Panc1 (cell line): ENCODE measurements around the gene SVBP. TPM values are rescaled to one million over a fixed set of nuclear protein-coding genes. Genes with fewer than 3 reads are reported as not detected.

Experiments used
- ATAC-seq: fragments of 200-7000 bp; cut with Tn5 transposase; 2 replicates; pipeline ENCODE4 v1.9.1; 2020; ENCODE audit warnings: mild to moderate bottlenecking, moderate library complexity
- BruUV-seq: library from RNA; stranded (reverse); fragments of 400-500 nt; replicated peaks from 2 replicates; lab custom pipeline; 2021; lab: Mats Ljungman, UMichigan
- CTCF ChIA-PET: fragments of 300-600 bp; sonication (Branson Sonifier 250); formaldehyde crosslinking; loops from one replicate; lab custom pipeline; 2022; ENCODE audit warnings: antibody characterized with exemption; lab: Charles Lee
- POLR2A ChIA-PET: fragments of 300-600 bp; sonication (Branson Sonifier 250); formaldehyde crosslinking; loops from one replicate; lab custom pipeline; 2022; ENCODE audit warnings: antibody characterized with exemption; lab: Charles Lee
- DNase-seq: peaks from one replicate; pipeline ENCODE4 v3.0.0-alpha.2; 2010; ENCODE audit warnings: low read depth, low spot score
- H3K27ac ChIP-seq: 2 replicates; pipeline ENCODE4 v1.5.1; 2011; ENCODE audit warnings: mild to moderate bottlenecking, low read length, inconsistent platforms
- H3K27me3 ChIP-seq: fragments of 200-500 bp; sonication (Bioruptor generic); 2 replicates; pipeline ENCODE4 v1.6.0; 2014; ENCODE audit warnings: low read length, inconsistent platforms; ENCODE audit not compliant: control insufficient read depth, insufficient read depth
- H3K36me3 ChIP-seq: fragments of 200-500 bp; sonication (Bioruptor generic); 2 replicates; pipeline ENCODE4 v1.5.1; 2014; ENCODE audit warnings: inconsistent platforms, mild to moderate bottlenecking, low read length, moderate library complexity; ENCODE audit not compliant: control insufficient read depth, insufficient read depth
- H3K4me1 ChIP-seq: 2 replicates; pipeline ENCODE4 v1.5.1; 2011; ENCODE audit warnings: inconsistent platforms, mild to moderate bottlenecking, low read length, moderate library complexity; ENCODE audit not compliant: control insufficient read depth, insufficient read depth
- H3K4me3 ChIP-seq, 2 experiments: 2 replicates each; pipeline ENCODE4 v1.5.1; 2011 to 2012; ENCODE audit warnings: low read depth in 2 of 2, low read length in 2 of 2, mild to moderate bottlenecking in 2 of 2, inconsistent platforms in 1 of 2, moderate library complexity in 1 of 2
- H3K9me3 ChIP-seq: fragments of 200-500 bp; sonication (Bioruptor generic); 2 replicates; pipeline ENCODE4 v1.5.1; 2014; ENCODE audit warnings: low read depth, mild to moderate bottlenecking, inconsistent platforms, low read length, moderate library complexity; ENCODE audit not compliant: control insufficient read depth, insufficient read depth
- REST ChIP-seq, 2 experiments: IDR thresholded peaks; 2 replicates each; pipeline ENCODE4 v1.6.1; 2011 to 2012; ENCODE audit warnings: low read depth in 2 of 2, control low read depth in 1 of 2, low read length in 1 of 2, mild to moderate bottlenecking in 1 of 2, moderate library complexity in 1 of 2; ENCODE audit not compliant: insufficient read depth in 1 of 2
- in situ Hi-C: cut with HindIII; loops from 2 replicates; pipeline ENCODE4 v1.10.0; 2016; ENCODE audit warnings: low sequenced_read_pairs, low pct_unique_long_range_greater_than_20kb
- intact Hi-C: fragments of 100-400 bp; cut with micrococcal nuclease; formaldehyde crosslinking; loops from one replicate; pipeline ENCODE4 v1.10.0; 2022; ENCODE audit not compliant: unreplicated experiment
- total RNA-seq: library from RNA; stranded (reverse); gene quantifications from one replicate; pipeline ENCODE4 v1.2.1, GENCODE V29; 2021; ENCODE audit not compliant: unreplicated experiment

The SVBP gene
- total RNA-seq, 1 experiment from 2014 or later = 21.2 TPM

GRCh38 chr1:42757892-42758275 lies 59.3 kb downstream of the SVBP start:
- intact Hi-C loops (no loop called here), in situ Hi-C loops (no loop called here)
- ChIA-PET POLR2A (no interaction called here), CTCF (interaction anchor here (0.6 to 0.8 kb wide), 3 partner anchors 8 to 86 kb away, joined by 3 to 8 read pairs (median 7); no protein-coding TSS in a partner anchor)
- ATAC-seq (no peak), DNase-seq (no peak)
- no peaks in the 10 kb centered on the region for H3K9me3 ChIP-seq
- peaks cover 22% of the 10 kb centered on the region for H3K36me3 ChIP-seq
- TF ChIP-seq REST (IDR thresholded peaks at IDR 0.05; ENCODE audit: insufficient read depth in 1 of 2, low read depth in 2 of 2, low read length in 1 of 2) = no peak
- H3K4me1 ChIP-seq = no peaks in the 10 kb centered on the region
- no peak overlapping the region for H3K27ac ChIP-seq
- H3K27me3 ChIP-seq = no peaks in the 10 kb centered on the region
- no peak overlapping the region for H3K4me3 ChIP-seq
- no TSS peak for BruUV-seq

Other genes starting within 250 kb of the SVBP start
- gene PPIH, start 159.0 kb downstream of the SVBP start, total RNA-seq = 78.5 TPM
- 908 TPM for gene YBX1, start 135.0 kb downstream of the SVBP start, total RNA-seq
- gene CLDN19, start 77.2 kb downstream of the SVBP start, total RNA-seq = 0.05 TPM
- 84.8 TPM for gene P3H1, start 50.4 kb downstream of the SVBP start, total RNA-seq
- gene C1orf50, start 50.1 kb downstream of the SVBP start, total RNA-seq = 5.8 TPM
- 0.13 TPM for gene TMEM269, start 32.4 kb downstream of the SVBP start, total RNA-seq
- 15.3 TPM for gene ERMAP, start 275 bp downstream of the SVBP start, total RNA-seq
- gene ZNF691, start 29.2 kb upstream of the SVBP start, total RNA-seq = 9.9 TPM
- gene SLC2A1, start 141.5 kb upstream of the SVBP start, total RNA-seq = 32.9 TPM